Activated T-cell treated with anti-CD3 and anti-CD28 coated beads for 1 hour (primary cell): ENCODE measurements around the gene HMG20A.

Experiments
- DNase-seq: peaks from one replicate; pipeline ENCODE4 v3.0.0-alpha.2; 2020; ENCODE audit warnings: low read depth

Gene HMG20A

GRCh38 chr15:77430652-77431051 is 10.0 kb downstream of the HMG20A start:
- no peak for DNase-seq

GRCh38 chr15:77436822-77437221 is 16.1 kb downstream of the HMG20A start:
- no peak for DNase-seq

GRCh38 chr15:77437264-77437663 is 16.6 kb downstream of the HMG20A start:
- no peak for DNase-seq

- no peak for DNase-seq
Measured at GRCh38 chr15:77440378-77440999, 19.8 kb downstream of the HMG20A start.

- no peak for DNase-seq
Measured at GRCh38 chr15:77446840-77447390, 26.2 kb downstream of the HMG20A start.

- no peak for DNase-seq
Measured at GRCh38 chr15:77454265-77454664, 33.6 kb downstream of the HMG20A start.

- DNase-seq = no peak
Measured at GRCh38 chr15:77454951-77455350, 34.3 kb downstream of the HMG20A start.

- DNase-seq = no peak
Measured at GRCh38 chr15:77455696-77456321, 35.1 kb downstream of the HMG20A start.

- no peak for DNase-seq
Measured at GRCh38 chr15:77456746-77457145, 36.1 kb downstream of the HMG20A start.

- DNase-seq = no peak
Measured at GRCh38 chr15:77457191-77457904, 36.7 kb downstream of the HMG20A start.

- no peak for DNase-seq
Measured at GRCh38 chr15:77457905-77458265, 37.2 kb downstream of the HMG20A start.

GRCh38 chr15:77459031-77459430 is 38.3 kb downstream of the HMG20A start:
- DNase-seq = no peak

- no peak for DNase-seq
Measured at GRCh38 chr15:77461486-77461885, 40.8 kb downstream of the HMG20A start.

- DNase-seq = no peak
Measured at GRCh38 chr15:77464129-77464865, 43.6 kb downstream of the HMG20A start.

- DNase-seq = no peak
Measured at GRCh38 chr15:77466521-77466920, 45.8 kb downstream of the HMG20A start.

- no peak for DNase-seq
Measured at GRCh38 chr15:77468896-77469295, 48.2 kb downstream of the HMG20A start.

- no peak for DNase-seq
Measured at GRCh38 chr15:77470235-77470634, 49.5 kb downstream of the HMG20A start.

GRCh38 chr15:77473328-77473727 is 52.6 kb downstream of the HMG20A start:
- no peak for DNase-seq

- DNase-seq = no peak
Measured at GRCh38 chr15:77474310-77474988, 53.8 kb downstream of the HMG20A start.

- DNase-seq = no peak
Measured at GRCh38 chr15:77475001-77475400, 54.3 kb downstream of the HMG20A start.

- no peak for DNase-seq
Measured at GRCh38 chr15:77475898-77476297, 55.2 kb downstream of the HMG20A start.

GRCh38 chr15:77476995-77477394 is 56.3 kb downstream of the HMG20A start:
- DNase-seq = no peak
